Measurements from ENCODE around the gene KIF12. TPM values are rescaled to one million over a fixed set of nuclear protein-coding genes. Genes with fewer than 3 reads are reported as not detected.

The KIF12 gene
- not detected for polyA plus RNA-seq (2012; ENCODE audit: insufficient read depth, insufficient read length, low read depth)

- no peak for DNase-seq
Measured at GRCh38 chr9:114098936-114099668, at the start of gene KIF12. TSS of gene KIF12 (minus strand) at chr9:114099292. CDS start at chr9:114099276, 16 bp downstream.

GRCh38 chr9:114146735-114147134 lies 47.6 kb upstream of the KIF12 start:
- H3K27me3 ChIP-seq: peaks cover 18% of the 10 kb centered on the region
- no peaks in the 10 kb centered on the region for H3K36me3 ChIP-seq
- no peaks in the 10 kb centered on the region for H3K4me1 ChIP-seq
- DNase-seq: no peak
- no peaks in the 10 kb centered on the region for H3K9me3 ChIP-seq
- H3K4me3 ChIP-seq (ENCODE audit: low read depth, low read length): no peak overlapping the region
- TF ChIP-seq CTCF (IDR thresholded peaks at IDR 0.05; ENCODE audit: low read depth, low read length): no peak

More at GRCh38 chr9:114098936-114099668, at the start of gene KIF12:
- Histone ChIP-seq H3K9me3 (0 out of 2 replicates have a peak, but pooled peaks cover 2% of the 10 kb centered on the region), H3K27me3 (peaks cover 19% of the 10 kb centered on the region), H3K36me3 (no peaks in the 10 kb centered on the region), H3K4me3 (ENCODE audit: low read depth, low read length) (peak within 1 kb of the TSS; percentile 29; the same call in 1 of the 2 replicates), H3K4me1 (no peaks in the 10 kb centered on the region)
- no peak for TF ChIP-seq CTCF (IDR thresholded peaks at IDR 0.05; ENCODE audit: low read depth, low read length)

- DNase-seq: no peak
- TF ChIP-seq CTCF (IDR thresholded peaks at IDR 0.05; ENCODE audit: low read depth, low read length): no peak
- H3K4me1 ChIP-seq: no peaks in the 10 kb centered on the region
- H3K36me3 ChIP-seq: no peaks in the 10 kb centered on the region
- no peak overlapping the region for H3K4me3 ChIP-seq (ENCODE audit: low read depth, low read length)
- no peaks in the 10 kb centered on the region for H3K9me3 ChIP-seq
- peaks cover 19% of the 10 kb centered on the region for H3K27me3 ChIP-seq
Measured at GRCh38 chr9:114143234-114143633, 44.1 kb upstream of the KIF12 start.

- DNase-seq: no peak
- no peaks in the 10 kb centered on the region for H3K36me3 ChIP-seq
- H3K4me3 ChIP-seq (ENCODE audit: low read depth, low read length): no peak overlapping the region
- no peaks in the 10 kb centered on the region for H3K9me3 ChIP-seq
- H3K4me1 ChIP-seq: no peaks in the 10 kb centered on the region
- no peak for TF ChIP-seq CTCF (IDR thresholded peaks at IDR 0.05; ENCODE audit: low read depth, low read length)
- H3K27me3 ChIP-seq: peaks cover 19% of the 10 kb centered on the region
Measured at GRCh38 chr9:114141553-114142402, 42.7 kb upstream of the KIF12 start.

GRCh38 chr9:114140850-114141249 lies 41.8 kb upstream of the KIF12 start:
- TF ChIP-seq CTCF (IDR thresholded peaks at IDR 0.05; ENCODE audit: low read depth, low read length): no peak
- H3K36me3 ChIP-seq: no peaks in the 10 kb centered on the region
- no peaks in the 10 kb centered on the region for H3K4me1 ChIP-seq
- DNase-seq: no peak
- no peaks in the 10 kb centered on the region for H3K9me3 ChIP-seq
- H3K4me3 ChIP-seq (ENCODE audit: low read depth, low read length): no peak overlapping the region
- peaks cover 19% of the 10 kb centered on the region for H3K27me3 ChIP-seq
